Activated naive CD4-positive, alpha-beta T cell treated with anti-CD3 and anti-CD28 coated beads, Interleukin-2, amount 50 U/mL, for 72 hours (primary cell): ENCODE measurements around the gene VTI1A. TPM values are rescaled to one million over a fixed set of nuclear protein-coding genes. Genes with fewer than 3 reads are reported as not detected.

ENCODE experiments used
- ATAC-seq, 2 donors: fragments of 150-1000 bp; cut with Tn5 transposase; 2 replicates each; pipeline ENCODE4 v1.10.0; 2021; ENCODE audit warnings: mild to moderate bottlenecking in 2 of 2, moderate library complexity in 2 of 2
- DNase-seq, 2 donors: peaks; one replicate each; pipeline ENCODE4 v3.0.0; 2021 to 2022; ENCODE audit warnings: low spot score in 2 of 2
- H3K27ac Mint-ChIP-seq, 2 donors: one replicate each; pipeline ENCODE4 v1.8.0; 2022; ENCODE audit warnings: mild to moderate bottlenecking in 2 of 2, mixed read lengths in 2 of 2
- H3K36me3 Mint-ChIP-seq, 2 donors: one replicate each; pipeline ENCODE4 v1.8.0; 2022; ENCODE audit warnings: mixed read lengths in 2 of 2
- H3K9me3 Mint-ChIP-seq, 2 donors: one replicate each; pipeline ENCODE4 v1.8.0; 2022; ENCODE audit warnings: mixed read lengths in 2 of 2
- total RNA-seq, 2 donors: library from RNA; stranded (reverse); gene quantifications; one replicate each; pipeline ENCODE4 v1.2.3, GENCODE V29; 2022

Gene VTI1A
- total RNA-seq, 2 donors from 2014 or later, result 39.7 to 40.8 TPM

DNA sequence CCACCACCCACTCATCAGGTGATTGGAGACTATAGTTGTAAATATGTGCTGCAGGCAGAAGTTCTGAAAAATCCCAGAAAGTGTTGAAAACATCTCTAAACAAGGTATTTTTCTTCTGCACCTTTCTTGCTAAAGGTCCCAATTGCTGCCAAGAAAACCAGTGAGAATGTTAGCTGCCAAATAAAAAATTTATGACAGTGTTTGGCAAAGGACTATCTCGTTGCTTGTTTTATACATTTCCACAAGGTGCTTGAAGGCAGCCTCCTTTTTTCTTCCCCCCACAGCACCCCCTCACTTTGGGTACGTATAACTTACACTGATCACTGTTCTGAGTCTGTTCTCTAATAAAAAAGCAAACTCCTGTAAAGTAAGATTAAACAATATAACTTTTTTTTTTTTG lies 344.4 kb downstream of the VTI1A start:
- DNase-seq (no peak), ATAC-seq (no peak)
- peaks cover 8 to 11% of the 10 kb centered on the region in 2 donors for H3K9me3 Mint-ChIP-seq
- H3K27ac Mint-ChIP-seq, result no peak overlapping the region
- peaks cover 14 to 21% of the 10 kb centered on the region in 2 donors for H3K36me3 Mint-ChIP-seq

DNA sequence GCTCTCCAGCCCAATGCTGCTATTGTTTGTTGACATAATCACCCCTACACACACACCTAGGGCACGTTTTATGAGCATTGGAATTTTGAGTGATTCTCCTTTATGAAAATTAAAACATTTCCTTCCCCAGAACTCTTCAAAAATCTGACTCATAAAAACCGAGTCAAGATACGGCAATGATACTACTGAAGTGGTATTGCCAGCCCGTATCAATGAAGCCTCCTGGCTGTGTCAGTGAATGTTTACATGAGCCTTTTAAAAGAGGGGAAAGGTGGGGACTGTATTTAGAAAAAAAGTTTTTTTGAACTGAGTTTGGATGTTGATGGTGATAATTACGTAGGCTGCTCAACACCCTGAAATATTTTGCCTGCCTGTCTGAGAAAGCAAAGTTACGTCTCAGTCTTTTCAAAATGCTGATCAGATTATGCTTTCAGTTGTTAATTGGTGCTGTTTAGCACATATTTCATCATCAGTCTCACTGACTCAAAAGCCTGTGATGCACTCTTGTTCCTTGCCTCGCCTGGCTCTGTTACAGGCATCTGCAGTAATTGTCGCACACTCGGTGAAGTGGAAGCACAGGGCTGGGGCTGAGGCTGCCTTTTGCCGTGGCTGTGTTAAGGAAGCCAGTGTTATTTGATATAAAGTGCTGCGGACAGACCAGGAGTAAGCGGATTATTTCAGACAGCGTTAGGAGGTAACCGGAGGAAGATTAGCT lies 345.6 kb downstream of the VTI1A start:
- DNase-seq, result no peak
- Mint-ChIP-seq H3K27ac (peak overlapping the region in 1 of 2 donors; percentile 50), H3K9me3 (peaks cover 5 to 11% of the 10 kb centered on the region in 2 donors), H3K36me3 (peaks cover 6 to 21% of the 10 kb centered on the region in 2 donors)
- no peak for ATAC-seq

DNA sequence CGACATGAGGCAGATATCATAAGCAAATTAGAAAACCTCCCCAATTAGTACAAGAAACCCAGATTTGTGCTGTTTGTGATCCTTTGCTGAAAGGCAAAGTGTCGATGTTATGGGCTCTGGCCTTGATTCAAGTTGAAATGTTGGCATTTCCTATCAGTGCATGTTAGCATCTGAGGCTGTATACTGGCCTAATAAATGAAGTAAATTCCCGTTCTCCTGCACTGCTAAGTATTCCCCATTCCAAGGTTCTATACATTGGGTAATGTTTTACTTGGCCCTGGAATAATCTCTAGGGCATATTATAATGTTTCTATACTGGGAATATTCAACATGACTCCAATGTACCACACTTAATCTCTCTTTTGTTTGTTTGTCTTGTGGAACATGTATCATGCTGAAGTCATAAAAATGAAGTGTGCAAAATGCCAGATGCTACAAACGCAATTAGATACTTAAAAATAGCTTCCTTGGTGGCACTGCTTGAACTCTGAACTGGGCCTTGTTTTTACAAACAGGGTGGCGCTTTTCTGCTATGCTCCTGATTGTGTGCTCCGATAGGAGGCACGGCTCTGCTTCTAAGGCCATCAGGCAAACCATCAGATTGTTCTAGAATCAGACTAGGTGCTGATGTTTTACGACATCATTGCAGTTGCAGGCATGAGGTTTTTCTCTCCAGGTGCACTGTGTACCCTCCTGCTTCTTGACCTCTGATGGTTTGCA lies 346.3 kb downstream of the VTI1A start:
- ATAC-seq (no peak), DNase-seq (no peak)
- peak overlapping the region in 1 of 2 donors; percentile 50 for H3K27ac Mint-ChIP-seq
- peaks cover 5 to 8% of the 10 kb centered on the region in 2 donors for H3K9me3 Mint-ChIP-seq
- H3K36me3 Mint-ChIP-seq, result peaks cover 6 to 17% of the 10 kb centered on the region in 2 donors

DNA sequence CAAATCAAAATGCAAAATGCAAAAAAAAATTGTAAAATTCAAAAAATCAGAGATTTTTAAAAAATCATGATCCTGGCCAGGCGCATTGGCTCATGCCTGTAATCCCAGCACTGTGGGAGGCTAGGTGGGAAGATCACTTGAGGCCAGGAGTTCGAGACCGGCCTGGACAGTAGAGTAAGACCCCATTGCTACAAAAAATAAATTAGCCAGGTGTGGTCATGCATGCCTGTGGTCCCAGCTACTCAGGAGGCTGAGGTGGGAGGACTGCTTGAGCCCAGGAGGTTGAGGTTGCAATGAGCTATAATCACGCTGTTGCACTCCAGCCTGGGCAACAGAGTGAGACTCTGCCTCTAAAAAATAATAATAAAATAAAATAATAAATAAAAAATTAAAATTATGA lies 347.2 kb downstream of the VTI1A start:
- DNase-seq (no peak), ATAC-seq (no peak)
- Mint-ChIP-seq H3K27ac (no peak overlapping the region), H3K9me3 (peaks cover 4 to 5% of the 10 kb centered on the region in 2 donors), H3K36me3 (peaks cover 5 to 10% of the 10 kb centered on the region in 2 donors)

DNA sequence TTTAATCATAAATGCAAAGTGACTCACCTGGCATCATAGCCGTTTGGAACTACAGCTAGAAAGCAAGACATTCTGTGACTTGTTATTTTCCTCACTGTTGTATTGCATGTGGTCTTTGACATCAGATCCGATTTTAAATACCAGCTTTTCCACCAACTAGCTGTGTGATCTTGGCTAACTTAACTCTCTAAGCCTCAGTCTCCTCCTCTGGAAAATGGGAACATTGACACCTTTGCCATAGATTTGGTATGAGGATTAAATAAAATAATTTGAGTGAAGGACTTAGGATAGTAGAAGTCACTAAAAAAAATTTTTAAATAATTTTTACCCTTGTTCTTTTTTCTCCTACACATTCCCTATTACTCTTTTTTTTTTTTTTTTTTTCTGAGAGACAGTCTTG lies 348.1 kb downstream of the VTI1A start:
- no peak for ATAC-seq
- Mint-ChIP-seq H3K36me3 (peaks cover 0 to 2% of the 10 kb centered on the region in 2 donors), H3K9me3 (no peaks in the 10 kb centered on the region), H3K27ac (no peak overlapping the region)
- no peak for DNase-seq

DNA sequence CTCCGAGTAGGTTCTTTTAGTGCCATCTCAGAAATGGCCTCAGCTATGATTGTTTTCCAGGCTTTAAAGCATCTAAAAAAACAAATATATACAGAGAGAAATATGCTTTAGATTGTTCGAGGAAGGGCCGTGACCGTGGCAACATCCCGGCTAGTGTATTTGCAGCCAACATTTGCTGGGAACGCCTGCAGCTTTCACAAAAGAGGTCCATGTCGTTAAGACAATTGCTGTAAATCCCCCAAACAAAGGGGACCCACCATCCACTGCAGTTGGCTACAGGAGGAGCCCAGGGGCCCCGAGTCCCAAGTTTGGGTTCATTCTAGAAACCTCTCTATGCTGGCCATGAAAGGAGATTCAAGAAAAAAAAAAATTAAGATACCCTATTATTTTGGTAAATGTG lies 350.2 kb downstream of the VTI1A start:
- H3K36me3 Mint-ChIP-seq, result no peaks in the 10 kb centered on the region
- no peak for ATAC-seq
- H3K9me3 Mint-ChIP-seq, result no peaks in the 10 kb centered on the region
- no peak for DNase-seq
- no peak overlapping the region for H3K27ac Mint-ChIP-seq

DNA sequence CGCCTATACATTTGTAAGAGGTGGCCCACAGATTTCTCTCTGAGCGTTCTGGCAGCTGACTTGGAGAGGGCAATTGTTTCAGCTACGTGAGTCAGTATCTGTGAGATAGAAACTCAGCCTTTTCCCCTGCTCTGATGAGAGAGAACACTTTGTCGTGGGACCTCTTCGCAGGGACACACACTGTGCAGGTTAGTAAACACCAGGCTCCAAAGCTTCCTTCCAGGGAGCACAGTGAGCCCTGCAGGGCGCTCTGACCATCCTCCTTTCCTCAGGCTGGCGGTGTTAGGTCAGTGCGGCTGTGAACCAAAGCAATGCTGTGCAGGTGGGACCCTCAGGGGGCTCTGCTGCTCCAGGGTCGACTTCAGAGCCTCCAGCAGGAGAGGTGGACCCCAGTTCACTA lies 350.8 kb downstream of the VTI1A start:
- no peaks in the 10 kb centered on the region for H3K36me3 Mint-ChIP-seq
- H3K27ac Mint-ChIP-seq, result no peak overlapping the region
- no peak for DNase-seq
- H3K9me3 Mint-ChIP-seq, result no peaks in the 10 kb centered on the region
- no peak for ATAC-seq

DNA sequence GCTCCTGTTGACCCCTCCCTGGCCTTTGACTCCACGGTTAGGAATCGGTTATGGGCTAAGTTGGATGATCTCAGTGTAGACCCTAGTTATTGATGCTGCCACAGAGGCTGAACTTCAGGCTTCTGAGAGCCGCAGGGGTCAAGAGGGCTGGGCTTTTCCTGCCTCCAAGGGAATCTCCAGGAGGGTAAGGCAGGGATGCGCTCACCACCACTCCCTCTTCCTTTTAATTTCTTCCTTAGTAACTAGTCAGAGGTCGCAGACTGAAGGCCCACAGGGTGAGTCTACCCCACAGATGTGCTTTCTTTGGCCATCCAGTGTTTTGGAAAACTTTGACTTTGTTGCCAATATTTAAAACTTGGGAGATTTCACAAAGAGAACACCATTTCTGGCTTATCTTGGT lies 352.0 kb downstream of the VTI1A start:
- ATAC-seq, result no peak
- DNase-seq, result no peak
- no peak overlapping the region for H3K27ac Mint-ChIP-seq
- H3K9me3 Mint-ChIP-seq, result no peaks in the 10 kb centered on the region
- no peaks in the 10 kb centered on the region for H3K36me3 Mint-ChIP-seq

DNA sequence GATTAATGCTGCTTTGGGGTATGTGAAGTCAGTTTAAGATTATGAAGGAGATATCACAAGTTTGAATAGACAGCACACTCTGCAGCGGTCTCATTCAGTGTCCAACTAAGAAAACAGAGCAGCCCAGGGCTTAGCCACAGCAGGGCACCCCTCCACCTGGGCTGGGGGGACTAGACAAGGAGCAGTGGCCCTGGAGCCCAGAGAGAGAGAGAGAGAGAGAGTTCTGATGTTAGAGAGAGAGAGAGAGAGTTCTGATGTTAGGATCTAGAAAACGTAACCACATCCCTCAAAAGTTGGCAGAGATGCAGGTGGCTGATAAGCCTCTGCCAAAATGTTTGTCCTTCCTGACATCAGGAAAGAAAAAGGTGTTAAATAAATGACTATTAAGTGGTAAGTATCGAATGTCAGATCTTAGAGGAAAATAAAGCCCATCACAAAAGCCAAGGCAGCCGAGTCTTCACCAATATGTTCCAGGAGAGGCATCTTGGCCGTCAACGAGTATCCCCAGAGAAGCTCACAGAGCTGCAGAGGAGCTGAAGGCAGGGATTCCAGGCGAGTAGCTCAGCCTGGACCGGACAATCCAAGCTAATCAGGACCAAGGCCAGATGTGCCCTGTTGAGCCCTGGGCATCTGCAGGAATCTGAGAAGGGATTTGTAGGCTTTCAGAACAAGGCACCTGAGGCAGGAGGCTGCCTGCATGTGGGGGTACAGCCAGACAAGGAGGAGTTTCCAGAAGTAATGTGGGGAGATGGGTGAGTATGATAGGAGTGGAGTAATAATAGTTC lies 352.9 kb downstream of the VTI1A start:
- DNase-seq, result no peak
- Mint-ChIP-seq H3K36me3 (no peaks in the 10 kb centered on the region), H3K9me3 (no peaks in the 10 kb centered on the region), H3K27ac (peak overlapping the region in 1 of 2 donors; percentile 92)
- no peak for ATAC-seq

DNA sequence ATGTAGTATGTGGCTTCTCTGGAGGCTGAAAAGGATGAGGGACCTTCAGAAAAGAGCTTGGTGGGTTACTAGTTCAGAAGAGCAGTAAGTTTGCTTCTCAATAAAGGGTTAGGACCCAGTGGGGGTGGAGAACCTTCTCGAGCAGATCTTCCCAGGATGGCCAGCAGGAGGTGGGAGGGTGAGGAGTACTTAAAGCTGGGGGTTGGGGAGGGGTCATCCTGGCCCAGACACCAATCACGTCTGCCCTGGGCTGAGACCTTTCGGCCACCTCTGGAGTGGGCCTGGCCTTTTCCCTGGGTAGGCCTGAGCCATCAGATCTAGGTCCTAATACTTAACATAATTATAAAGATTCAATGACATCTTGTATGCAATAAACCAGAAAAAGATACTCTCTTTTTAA lies 354.0 kb downstream of the VTI1A start:
- DNase-seq (no peak), ATAC-seq (no peak)
- Mint-ChIP-seq H3K27ac (no peak overlapping the region), H3K9me3 (no peaks in the 10 kb centered on the region), H3K36me3 (no peaks in the 10 kb centered on the region)

DNA sequence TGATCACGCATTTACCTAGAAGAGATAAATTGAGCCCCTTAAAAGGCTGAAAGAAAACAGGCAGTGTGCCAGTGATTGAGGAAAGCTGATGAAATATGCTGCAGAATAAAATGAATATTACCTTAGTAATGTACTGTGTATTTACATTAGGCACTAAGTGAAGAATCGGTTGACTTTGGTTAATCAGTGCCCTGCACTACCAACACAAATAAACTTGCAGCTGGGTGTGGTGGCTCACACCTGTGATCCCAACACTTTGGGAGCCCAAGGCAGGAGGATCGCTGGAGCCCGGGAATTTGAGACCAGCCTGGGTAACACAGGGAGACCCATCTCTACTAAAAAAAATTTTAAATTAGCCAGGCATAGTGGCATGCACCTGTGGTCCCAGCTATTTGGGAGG lies 354.7 kb downstream of the VTI1A start:
- no peak for DNase-seq
- Mint-ChIP-seq H3K27ac (no peak overlapping the region), H3K9me3 (no peaks in the 10 kb centered on the region), H3K36me3 (no peaks in the 10 kb centered on the region)
- no peak for ATAC-seq

DNA sequence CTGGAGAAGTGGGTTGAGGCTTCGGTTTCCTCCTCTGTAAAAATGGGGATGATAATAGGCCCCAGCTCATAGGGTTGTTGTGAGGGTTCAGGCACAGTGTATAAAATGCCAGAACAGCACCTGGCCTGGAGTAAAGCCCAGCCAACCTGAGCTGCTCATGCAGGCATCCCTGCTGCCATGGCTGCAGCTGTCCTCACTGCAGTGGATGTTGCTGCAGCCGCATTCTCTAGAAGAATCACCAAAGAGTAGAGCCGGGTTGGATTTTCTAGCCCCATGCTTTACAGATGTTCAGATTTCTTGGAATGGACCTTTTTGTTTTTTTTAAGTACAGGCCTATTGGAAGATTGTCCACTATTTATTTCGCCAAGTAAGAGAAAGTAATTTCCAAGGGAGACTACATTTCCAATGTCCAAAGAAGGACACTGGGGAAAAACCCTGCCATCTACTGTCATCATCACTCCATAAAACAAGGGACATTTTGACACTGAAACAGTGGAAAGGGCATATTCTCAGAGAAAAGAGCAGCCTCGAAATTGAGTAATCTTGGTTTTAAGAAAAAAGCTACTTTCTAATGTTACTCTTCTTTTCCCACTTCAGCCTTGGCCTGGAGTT lies 355.5 kb downstream of the VTI1A start:
- Mint-ChIP-seq H3K27ac (no peak overlapping the region), H3K36me3 (no peaks in the 10 kb centered on the region), H3K9me3 (no peaks in the 10 kb centered on the region)
- ATAC-seq (no peak), DNase-seq (no peak)

DNA sequence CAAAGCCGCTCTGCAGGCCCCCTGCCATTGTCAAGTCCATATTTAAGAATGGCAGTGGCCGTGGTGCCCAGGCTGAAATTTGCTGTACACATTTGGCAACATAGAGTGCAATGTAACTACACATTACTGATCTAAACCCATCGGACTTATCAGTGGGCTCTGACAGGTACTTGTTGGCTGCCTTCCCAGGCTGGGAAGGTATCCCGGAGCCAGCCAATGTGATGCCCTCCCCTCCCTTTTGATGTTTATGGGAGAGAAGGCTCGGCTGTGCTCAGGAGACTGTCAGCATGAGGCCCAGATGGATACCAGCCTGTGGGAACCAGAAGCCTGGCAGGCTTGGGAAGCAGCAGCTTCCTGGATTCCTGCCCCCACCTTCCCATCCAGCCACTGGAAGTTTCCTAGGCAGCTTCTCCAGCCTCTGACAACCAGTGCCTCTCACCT lies 357.0 kb downstream of the VTI1A start:
- no peak overlapping the region for H3K27ac Mint-ChIP-seq

DNA sequence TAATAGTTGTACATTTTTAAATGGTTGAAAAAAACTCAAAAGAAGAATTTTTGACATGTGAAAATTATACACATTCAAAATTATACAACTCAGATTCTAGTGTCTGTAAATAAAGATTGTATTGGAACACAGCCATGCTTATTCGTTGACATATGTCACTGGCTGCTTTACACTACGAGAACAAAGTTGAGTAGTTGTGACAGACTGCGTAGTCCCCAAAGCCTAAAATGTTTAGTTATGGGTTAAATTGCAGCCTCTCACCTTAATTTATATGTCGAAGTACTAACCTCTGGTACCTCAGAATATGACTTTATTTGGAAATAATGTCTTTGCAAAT lies 358.2 kb downstream of the VTI1A start:
- Mint-ChIP-seq H3K36me3 (peaks cover 0 to 6% of the 10 kb centered on the region in 2 donors), H3K9me3 (no peaks in the 10 kb centered on the region), H3K27ac (no peak overlapping the region)
- ATAC-seq (no peak), DNase-seq (no peak)

More for the DNA sequence above, 357.0 kb downstream of the VTI1A start:
- ATAC-seq (no peak), DNase-seq (no peak)
- H3K36me3 Mint-ChIP-seq, result no peaks in the 10 kb centered on the region
- H3K9me3 Mint-ChIP-seq, result no peaks in the 10 kb centered on the region

DNA sequence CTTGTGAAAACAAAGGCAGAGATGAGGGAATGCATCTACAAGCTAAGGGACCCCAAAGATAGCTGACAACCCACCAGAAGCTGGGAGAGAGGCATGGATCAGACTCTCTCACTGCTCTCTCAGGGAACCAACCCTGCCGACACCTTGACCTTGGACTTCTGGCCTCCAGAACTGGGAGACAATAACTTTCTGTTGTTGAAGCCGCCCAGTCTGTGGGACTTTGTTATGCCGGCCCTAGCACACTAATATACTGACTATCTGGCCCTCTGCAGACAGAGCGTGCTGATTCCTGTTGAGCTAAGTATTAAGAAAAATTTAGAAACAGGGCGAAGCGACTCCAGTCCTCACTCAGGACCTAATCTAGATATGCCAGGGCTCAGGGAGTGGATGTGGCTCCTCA lies 358.7 kb downstream of the VTI1A start:
- Mint-ChIP-seq H3K36me3 (peaks cover 0 to 6% of the 10 kb centered on the region in 2 donors), H3K27ac (no peak overlapping the region), H3K9me3 (no peaks in the 10 kb centered on the region)
- DNase-seq (no peak), ATAC-seq (no peak)

DNA sequence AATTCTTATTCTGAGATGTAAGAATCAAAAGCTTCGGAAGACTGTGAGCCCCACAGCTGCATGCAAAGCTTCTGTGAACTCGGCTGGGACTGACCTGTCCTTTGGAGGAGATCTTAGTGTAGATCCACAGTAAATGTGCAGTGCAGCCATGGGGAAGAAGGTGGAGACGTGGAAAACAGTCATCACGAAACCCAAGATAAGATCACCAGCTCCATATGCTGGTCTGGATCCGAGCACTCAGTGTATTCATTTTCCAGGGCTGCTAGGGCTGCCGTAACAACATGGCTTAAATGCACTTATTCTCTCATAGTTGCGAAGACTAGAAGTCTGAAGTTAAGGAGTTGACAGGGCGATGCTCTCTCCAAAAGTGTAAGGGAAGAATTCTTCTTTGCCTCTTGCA lies 360.0 kb downstream of the VTI1A start:
- no peaks in the 10 kb centered on the region for H3K9me3 Mint-ChIP-seq
- peaks cover 0 to 6% of the 10 kb centered on the region in 2 donors for H3K36me3 Mint-ChIP-seq

DNA sequence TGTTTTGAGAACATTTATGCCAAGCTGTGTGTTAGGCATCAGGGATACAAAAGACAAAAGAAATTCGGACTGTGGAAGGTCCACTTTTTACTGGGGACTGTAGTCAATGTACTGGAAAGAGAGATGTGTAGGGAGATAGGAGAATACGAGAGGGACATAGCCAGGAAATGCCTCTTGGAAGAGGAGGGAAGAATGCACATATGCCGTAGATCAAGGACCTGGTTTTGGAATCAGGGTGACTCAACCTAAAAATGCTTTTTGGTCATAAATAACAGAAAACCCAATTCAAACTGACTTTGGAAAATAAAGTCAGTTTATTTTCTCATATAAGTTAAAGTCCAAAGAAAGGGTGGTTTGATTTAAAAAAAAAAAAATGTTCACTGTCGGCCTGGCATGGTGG lies 362.7 kb downstream of the VTI1A start:
- no peak for DNase-seq
- no peak for ATAC-seq
- no peaks in the 10 kb centered on the region for H3K9me3 Mint-ChIP-seq
- peak overlapping the region in 1 of 2 donors; percentile 32 for H3K27ac Mint-ChIP-seq
- peaks cover 0 to 10% of the 10 kb centered on the region in 2 donors for H3K36me3 Mint-ChIP-seq

More for the DNA sequence above, 360.0 kb downstream of the VTI1A start:
- H3K27ac Mint-ChIP-seq, result no peak overlapping the region
- DNase-seq (no peak), ATAC-seq (no peak)
